ENCODE results near the gene C19orf38.
"Not testable (repeated sequence)": the region's sequence is repeated elsewhere in the genome, so short reads cannot be mapped to it uniquely, and the experiment has no call there.

The C19orf38 gene

DNA sequence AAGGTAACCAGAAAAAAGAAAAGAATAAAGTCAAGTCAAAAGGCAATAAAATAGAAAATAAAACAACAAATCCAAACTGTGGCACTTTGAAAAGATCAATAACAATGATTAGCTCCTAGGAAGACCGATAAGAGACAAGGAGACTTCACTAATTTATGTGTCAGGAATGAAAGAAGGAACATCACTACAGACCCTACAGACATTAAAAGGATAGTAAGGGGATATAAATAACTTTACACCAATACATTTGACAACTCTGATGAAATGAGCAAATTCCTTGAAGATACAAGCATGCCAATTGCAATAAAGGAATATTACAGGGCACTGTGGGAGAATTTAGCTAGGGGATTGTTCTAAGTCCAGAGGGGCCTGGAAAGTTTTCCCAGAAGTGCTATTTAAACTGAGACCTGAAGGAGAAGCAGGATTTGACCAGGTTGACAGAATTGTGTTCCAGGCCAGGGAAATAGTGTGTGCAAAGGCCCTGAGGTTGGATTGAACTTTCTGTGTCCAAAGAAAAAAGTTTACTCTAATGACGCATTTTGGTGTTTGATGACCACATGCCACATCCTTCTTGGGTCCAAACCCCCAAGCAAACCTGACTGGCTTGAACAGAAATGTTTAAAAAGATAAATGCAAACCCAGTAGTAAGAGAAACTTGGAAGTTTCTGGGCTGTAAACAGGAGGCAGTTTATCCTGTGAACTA lies 1.6 kb upstream of the C19orf38 start:
- in situ Hi-C loops (cut with MboI; ENCODE audit: low pct_unique_long_range_greater_than_20kb, low sequenced_read_pairs, unreplicated experiment), result no loop called here
- TF ChIP-seq, protein P1, sequence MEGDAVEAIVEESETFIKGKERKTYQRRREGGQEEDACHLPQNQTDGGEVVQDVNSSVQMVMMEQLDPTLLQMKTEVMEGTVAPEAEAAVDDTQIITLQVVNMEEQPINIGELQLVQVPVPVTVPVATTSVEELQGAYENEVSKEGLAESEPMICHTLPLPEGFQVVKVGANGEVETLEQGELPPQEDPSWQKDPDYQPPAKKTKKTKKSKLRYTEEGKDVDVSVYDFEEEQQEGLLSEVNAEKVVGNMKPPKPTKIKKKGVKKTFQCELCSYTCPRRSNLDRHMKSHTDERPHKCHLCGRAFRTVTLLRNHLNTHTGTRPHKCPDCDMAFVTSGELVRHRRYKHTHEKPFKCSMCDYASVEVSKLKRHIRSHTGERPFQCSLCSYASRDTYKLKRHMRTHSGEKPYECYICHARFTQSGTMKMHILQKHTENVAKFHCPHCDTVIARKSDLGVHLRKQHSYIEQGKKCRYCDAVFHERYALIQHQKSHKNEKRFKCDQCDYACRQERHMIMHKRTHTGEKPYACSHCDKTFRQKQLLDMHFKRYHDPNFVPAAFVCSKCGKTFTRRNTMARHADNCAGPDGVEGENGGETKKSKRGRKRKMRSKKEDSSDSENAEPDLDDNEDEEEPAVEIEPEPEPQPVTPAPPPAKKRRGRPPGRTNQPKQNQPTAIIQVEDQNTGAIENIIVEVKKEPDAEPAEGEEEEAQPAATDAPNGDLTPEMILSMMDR (IDR thresholded peaks at IDR 0.05; ENCODE audit: extremely low read depth, insufficient read depth, missing control alignments), result no peak
- DNase-seq (ENCODE audit: low spot score), result no peak

DNA sequence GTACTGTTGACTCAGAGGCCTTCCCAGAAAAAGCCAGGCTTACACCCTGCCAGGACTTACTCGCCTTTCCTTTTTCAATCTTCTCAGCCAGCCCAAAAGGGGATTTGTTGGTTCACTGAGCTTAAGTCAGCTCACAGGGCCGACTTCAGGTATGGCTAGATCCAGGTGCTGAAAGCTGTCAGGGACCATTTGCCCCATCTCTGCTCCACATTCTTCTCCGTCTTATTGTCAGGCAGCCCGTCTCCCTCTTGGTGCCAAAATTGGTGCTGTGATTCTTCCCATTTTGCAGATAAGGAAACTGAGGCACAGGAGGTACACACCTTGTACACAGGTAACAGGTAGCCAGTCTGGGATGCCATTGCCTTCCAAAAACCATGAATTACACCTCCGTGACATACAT lies 2.4 kb downstream of the C19orf38 start:
- TF ChIP-seq, protein P1 (IDR thresholded peaks at IDR 0.05; ENCODE audit: extremely low read depth, insufficient read depth, missing control alignments), result no peak
- DNase-seq (ENCODE audit: low spot score), result peak; percentile 2
- in situ Hi-C loops (cut with MboI; ENCODE audit: low pct_unique_long_range_greater_than_20kb, low sequenced_read_pairs, unreplicated experiment), result no loop called here

DNA sequence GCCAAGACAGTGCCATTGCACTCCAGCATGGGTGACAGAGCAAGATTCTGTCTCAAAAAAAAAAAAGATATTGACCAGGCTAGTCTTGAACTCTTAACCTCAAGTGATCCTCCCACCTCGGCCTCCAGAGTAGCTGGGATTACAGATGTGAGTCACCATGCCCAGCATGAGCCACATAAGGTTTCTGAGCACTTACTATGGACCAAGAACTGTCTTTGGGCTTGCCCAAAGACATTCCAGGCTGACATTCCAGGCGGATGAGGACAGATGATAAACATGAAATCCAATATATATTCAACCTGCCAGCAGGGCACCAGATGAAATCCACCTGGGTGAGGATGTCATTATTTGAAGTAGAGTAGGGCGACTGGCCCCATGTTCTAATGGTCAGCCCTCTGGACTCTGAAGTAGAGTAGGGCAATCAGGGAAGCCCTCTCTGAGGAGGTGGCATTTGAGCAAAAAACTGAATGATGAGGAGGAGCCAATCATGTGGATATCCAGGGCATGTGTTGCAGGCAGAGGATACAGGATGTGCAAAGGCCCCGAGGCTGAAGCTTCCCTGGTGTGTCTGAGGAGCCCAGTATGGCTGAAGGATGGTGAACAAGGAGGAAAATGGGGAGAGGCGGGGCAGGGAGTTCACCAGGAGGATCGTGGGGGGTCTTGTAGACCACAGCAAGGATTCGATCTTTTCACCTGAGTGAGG lies 4.0 kb downstream of the C19orf38 start:
- TF ChIP-seq, protein P1 (IDR thresholded peaks at IDR 0.05; ENCODE audit: extremely low read depth, insufficient read depth, missing control alignments), result no peak
- DNase-seq (ENCODE audit: low spot score), result peak; percentile 0
- in situ Hi-C loops (cut with MboI; ENCODE audit: low pct_unique_long_range_greater_than_20kb, low sequenced_read_pairs, unreplicated experiment), result no loop called here

DNA sequence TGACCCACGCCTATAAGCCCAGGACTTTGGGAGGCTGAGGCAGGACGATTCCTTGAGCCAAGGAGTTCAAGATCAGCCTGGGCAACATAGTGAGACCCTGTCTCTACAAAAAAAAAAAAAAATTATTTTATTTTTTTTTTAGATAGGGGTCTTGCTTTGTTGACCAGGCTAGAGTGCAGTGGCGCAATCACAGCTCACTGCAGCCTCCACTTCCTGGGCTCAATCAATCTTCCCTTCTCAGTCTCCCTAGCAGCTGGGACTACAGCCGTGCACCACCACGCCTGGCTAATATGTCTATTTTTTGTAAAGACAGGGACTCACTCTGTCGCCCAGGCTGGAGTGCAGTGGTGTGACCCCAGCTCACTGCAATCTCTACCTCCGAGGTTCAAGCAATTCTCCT lies 4.7 kb downstream of the C19orf38 start:
- TF ChIP-seq, protein P1 (IDR thresholded peaks at IDR 0.05; ENCODE audit: extremely low read depth, insufficient read depth, missing control alignments), result no peak
- in situ Hi-C loops (cut with MboI; ENCODE audit: low pct_unique_long_range_greater_than_20kb, low sequenced_read_pairs, unreplicated experiment), result no loop called here
- no peak for DNase-seq (ENCODE audit: low spot score)

DNA sequence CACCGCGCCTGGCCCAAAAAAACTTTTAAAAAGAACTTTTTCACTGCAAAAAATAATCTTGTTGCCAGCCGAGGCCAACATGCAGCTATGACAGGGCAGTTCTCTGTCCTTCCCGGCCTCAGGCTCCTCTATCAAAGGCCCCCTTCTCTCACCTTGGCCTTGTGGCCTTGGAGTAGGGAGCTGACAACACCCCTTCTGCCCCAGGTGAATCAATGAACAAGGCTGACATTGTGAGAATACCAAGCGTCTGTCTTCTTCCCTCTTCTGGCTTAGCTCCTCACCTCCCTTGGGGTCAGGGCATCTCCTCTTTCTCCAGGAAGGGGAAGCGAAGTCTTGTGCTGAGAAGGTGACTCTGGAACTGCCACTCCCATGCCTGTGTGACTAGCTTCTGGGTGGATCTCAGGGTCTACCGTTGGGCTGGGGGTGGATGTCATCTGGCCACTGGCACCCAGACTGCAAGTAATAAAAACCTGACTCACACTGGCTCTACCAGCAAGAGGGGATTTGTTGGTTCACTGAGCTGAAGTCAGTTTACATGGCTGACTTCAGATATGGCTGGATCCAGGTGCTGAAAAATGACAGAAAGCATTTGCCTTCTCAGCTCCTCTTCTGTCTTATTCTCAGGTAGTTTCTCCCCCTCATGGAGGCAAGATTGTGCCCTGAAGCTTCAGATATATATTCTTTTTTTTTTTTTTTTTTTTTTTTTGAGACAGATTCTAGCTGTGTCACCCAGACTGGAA lies 6.3 kb downstream of the C19orf38 start:
- in situ Hi-C loops (cut with MboI; ENCODE audit: low pct_unique_long_range_greater_than_20kb, low sequenced_read_pairs, unreplicated experiment), result no loop called here
- DNase-seq (ENCODE audit: low spot score), result peak; percentile 1
- TF ChIP-seq, protein P1 (IDR thresholded peaks at IDR 0.05; ENCODE audit: extremely low read depth, insufficient read depth, missing control alignments), result no peak

DNA sequence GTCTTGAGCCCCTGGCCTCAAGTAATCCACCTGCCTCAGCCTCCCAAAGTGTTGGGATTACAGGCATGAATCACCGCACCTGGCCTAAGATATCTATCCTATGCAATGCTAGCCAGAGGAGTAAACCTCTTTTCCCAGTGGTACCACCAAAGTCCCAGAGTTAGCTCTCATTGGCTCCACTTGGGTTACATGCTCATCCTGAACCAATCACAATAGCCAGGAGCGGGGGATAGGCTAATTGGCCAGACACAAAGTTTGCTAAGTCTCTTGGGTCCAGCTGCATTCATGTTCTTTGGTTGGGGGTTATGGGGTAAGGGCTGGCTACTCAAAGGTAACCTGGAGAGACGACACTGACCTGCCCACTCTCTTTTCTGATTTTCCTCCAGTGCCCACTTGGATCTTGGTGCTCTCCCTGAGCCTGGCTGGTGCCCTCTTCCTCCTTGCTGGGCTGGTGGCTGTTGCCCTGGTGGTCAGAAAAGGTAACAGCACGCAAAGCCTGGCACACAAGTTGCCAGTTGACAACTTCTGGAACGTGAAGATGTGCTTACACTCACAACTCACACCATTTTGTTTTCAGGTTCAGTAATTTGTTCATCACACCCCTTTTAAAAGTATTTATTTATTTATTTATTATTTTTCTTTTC lies 7.8 kb downstream of the C19orf38 start:
- TF ChIP-seq, protein P1 (IDR thresholded peaks at IDR 0.05; ENCODE audit: extremely low read depth, insufficient read depth, missing control alignments), result peak; percentile 28
- DNase-seq (ENCODE audit: low spot score), result peak; percentile 6
- in situ Hi-C loops (cut with MboI; ENCODE audit: low pct_unique_long_range_greater_than_20kb, low sequenced_read_pairs, unreplicated experiment), result no loop called here

DNA sequence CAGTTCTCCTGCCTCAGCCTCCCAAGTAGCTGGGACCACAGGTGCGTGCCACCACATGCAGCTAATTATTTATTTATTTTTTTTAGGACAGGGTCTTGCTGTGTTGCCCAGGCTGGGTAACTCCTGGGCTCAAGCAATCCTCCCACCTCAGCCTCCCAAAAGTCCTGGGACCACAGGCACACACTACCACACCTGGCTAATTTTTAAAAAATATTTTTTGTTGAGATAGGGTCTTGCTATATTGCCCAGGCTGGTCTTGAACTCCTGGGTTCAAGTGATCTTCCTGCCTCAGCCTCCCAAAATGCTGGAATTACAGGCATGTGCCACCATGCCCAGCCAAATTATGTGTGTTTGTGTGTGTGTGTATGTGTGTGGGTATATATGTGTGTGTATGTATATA lies 8.7 kb downstream of the C19orf38 start:
- DNase-seq (ENCODE audit: low spot score); in situ Hi-C loops (cut with MboI; ENCODE audit: low pct_unique_long_range_greater_than_20kb, low sequenced_read_pairs, unreplicated experiment): not testable (repeated sequence)

All from GM13977 (cell line).